ENCODE results near the gene OGG1.

GRCh38 chr3:9745521-9745920, 4.2 kb upstream of the OGG1 start:
- TF ChIP-seq, protein P1, sequence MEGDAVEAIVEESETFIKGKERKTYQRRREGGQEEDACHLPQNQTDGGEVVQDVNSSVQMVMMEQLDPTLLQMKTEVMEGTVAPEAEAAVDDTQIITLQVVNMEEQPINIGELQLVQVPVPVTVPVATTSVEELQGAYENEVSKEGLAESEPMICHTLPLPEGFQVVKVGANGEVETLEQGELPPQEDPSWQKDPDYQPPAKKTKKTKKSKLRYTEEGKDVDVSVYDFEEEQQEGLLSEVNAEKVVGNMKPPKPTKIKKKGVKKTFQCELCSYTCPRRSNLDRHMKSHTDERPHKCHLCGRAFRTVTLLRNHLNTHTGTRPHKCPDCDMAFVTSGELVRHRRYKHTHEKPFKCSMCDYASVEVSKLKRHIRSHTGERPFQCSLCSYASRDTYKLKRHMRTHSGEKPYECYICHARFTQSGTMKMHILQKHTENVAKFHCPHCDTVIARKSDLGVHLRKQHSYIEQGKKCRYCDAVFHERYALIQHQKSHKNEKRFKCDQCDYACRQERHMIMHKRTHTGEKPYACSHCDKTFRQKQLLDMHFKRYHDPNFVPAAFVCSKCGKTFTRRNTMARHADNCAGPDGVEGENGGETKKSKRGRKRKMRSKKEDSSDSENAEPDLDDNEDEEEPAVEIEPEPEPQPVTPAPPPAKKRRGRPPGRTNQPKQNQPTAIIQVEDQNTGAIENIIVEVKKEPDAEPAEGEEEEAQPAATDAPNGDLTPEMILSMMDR (IDR thresholded peaks at IDR 0.05), result no peak
- no peak for TF ChIP-seq POLR2A (IDR thresholded peaks at IDR 0.05)
